LHCN-M2 (cell line): ENCODE measurements around the gene CDKAL1. TPM values are rescaled to one million over a fixed set of nuclear protein-coding genes. Genes with fewer than 3 reads are reported as not detected.
"Not testable (repeated sequence)": the region's sequence is repeated elsewhere in the genome, so short reads cannot be mapped to it uniquely, and the experiment has no call there.

ENCODE experiments used
- DNase-seq: peaks from one replicate; pipeline ENCODE4 v3.0.0-alpha.2; 2012; ENCODE audit warnings: low read depth
- total RNA-seq: library from RNA; depleted of rRNA; stranded (reverse); fragments of >200 nt; gene quantifications from 2 replicates; pipeline ENCODE4 v1.2.3, GENCODE V29; 2014

The CDKAL1 gene
- total RNA-seq, 1 experiment from 2014 or later = 17.9 TPM

DNA sequence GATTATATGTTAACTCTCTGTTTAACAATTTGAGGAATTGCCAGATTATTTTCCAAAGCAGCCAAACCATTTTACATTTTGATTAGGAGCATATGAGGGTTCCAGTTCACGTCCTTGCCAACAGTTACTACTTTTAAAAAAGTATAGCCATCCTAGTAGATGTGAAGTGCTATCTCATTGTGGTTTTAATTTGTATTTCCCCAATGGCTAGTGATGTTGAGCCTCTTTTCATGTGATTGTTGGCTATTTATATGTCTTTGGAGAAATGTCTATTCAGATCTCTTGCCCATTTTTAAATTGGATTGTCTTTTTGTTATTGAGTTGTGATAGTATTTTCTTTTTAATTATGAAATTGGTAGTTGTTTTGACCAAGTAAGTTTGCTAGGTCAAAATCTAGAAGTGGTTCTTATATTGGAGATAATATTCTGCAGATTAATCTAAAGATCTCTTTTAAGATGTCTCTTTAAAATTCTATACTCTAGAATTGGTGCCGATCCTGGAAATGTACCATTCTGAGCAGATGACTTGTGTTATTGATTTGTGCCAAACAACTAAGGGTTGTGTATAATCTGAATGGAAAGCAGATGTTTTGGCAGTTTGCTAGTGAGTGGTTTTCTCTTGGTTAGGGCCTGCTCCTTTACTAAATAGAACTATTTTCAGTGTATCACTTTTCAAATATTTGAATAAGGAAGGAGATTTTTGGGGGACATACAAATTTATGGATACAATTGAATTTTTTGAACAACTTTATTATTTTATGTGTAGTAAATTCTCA, 99.5 kb downstream of the CDKAL1 start:
- no peak for DNase-seq

DNA sequence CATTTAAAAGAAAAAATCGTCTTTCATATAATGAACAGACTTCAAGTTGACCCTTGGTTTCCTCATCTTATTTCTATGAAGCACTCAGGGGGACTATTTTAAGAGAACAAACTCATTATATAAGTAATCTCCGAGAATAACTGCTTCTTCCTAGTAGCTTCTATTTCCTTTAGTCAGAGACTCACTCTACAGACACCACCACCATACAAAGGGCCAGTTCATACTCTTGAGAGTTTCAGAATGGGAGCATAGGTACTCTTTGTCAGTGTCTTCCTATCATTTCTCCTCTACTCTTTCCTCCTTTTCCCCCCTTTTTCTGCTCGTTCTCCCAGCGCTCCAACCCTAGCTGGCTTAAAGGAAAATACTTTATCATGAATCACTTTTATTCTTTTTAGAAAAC, 104.9 kb downstream of the CDKAL1 start:
- no peak for DNase-seq

DNA sequence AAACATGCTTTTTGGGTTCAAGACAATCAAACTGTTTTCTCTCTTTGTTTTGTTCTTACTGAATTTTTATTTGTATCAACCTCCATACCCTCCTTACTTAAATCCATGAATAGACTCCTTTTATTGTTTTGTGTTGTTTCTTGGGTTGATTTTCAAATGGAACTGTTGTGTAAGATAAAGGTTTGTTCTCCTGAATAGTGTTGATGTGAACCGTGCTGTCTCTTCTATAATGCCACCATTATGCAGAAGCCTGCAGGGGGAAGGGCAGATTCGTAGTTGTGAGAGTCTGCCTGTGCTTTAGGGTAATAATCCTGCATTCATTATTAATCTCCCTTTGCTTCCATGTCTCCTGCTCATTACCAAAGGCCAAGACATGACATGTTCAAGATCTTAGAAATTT, 105.9 kb downstream of the CDKAL1 start:
- DNase-seq = no peak

DNA sequence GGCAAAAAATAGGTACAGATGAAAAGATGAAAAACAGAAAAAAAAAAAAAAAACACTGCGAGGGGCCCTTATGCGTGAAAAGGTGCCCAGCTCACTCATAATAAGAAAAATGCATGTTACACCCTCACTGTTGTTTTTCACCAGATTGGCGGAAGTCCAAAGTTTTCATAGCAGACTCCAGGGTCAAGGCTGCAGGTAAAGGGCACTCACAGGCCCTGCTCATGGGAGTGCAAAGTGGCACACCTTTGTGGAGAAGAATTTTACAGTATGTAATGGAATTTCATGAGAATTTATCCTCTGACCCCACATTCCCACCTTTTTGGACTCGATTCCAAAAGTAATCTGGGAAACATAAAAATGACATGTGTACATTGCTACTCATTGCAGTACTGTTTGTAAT, 108.2 kb downstream of the CDKAL1 start:
- DNase-seq = no peak

- DNase-seq = peak; percentile 14
Measured at GRCh38 chr6:20644667-20645370, 110.6 kb downstream of the CDKAL1 start.

DNA sequence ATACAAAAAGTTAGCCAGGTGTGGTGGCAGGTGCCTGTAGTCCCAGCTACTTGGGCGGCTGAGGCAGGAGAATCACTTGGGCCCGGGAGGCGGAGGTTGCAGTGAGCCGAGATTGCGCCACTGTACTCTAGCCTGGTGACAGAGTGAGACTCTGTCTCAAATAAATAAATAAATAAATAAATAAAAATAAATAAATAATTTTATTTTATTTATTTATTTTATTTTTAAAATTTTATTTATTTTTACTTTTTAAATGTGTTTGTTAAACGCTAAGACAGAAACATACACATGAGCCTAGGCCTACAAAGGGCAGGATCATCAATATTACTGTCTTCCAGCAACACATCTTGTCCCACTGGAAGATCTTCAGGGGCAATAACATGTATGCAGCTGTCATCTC, 111.3 kb downstream of the CDKAL1 start:
- DNase-seq = not testable (repeated sequence)

- no peak for DNase-seq
Measured at GRCh38 chr6:20647585-20647984, 113.3 kb downstream of the CDKAL1 start.

DNA sequence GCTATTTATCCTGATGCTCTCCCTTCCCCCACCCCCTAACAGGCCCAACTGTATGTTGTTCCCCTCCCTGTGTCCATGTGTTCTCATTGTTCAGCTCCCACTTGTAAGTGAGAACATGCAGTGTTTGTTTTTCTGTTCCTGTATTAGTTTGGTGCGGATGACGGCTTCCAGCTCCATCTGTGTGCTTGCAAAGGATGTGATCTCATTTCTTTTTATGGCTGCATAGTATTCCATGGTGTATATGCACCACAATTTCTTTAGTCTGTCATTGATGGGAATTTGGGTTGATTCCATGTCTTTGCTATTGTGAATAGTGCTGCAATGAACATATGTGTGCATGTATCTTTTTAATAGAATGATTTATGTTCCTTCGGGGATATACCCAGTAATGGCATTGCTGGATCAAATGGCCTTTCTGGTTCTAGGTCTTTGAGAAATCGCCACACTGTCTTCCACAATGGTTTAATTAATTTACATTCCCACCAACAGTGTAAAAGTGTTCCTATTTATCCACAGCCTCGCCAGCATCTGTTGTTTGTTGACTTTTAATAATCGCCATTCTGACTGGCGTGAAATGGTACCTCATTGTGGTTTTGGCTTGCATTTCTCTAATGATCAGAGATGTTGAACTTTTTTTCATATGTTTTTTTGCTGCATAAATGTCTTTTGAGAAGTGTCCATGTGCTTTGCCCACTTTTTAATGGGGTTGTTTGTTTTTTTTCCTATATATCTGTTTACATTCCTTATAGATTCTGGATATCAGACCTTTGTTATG, 115.6 kb downstream of the CDKAL1 start:
- DNase-seq = not testable (repeated sequence)

GRCh38 chr6:20652299-20653084, 118.2 kb downstream of the CDKAL1 start:
- DNase-seq = no peak

GRCh38 chr6:20653085-20653479, 118.8 kb downstream of the CDKAL1 start:
- DNase-seq = no peak

- DNase-seq = no peak
Measured at GRCh38 chr6:20655317-20655716, 121.1 kb downstream of the CDKAL1 start.

DNA sequence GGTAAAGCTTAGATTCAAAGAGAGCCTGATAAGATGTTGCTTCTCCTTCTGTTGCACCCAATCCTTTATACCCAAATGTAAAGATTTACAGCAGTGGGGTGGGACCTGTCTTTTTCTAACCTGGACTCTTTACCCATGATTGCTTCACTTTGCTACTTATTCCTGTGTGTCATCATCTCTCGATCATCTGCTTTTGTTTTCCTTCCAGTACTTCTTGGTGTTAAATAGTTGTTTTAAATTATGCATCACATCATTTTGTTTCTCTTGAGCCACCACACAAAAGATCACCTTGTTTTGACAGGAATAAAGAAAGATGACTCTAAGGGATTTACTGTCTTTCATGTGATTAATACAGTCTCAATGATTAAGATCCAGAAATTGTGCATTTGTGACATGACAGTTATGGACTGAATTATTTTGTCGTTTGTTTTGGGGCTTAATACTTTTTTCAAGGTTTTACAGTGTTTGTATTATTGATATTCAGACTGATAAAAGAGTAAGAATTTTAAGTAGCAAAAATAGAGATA, 123.1 kb downstream of the CDKAL1 start:
- DNase-seq = no peak

DNA sequence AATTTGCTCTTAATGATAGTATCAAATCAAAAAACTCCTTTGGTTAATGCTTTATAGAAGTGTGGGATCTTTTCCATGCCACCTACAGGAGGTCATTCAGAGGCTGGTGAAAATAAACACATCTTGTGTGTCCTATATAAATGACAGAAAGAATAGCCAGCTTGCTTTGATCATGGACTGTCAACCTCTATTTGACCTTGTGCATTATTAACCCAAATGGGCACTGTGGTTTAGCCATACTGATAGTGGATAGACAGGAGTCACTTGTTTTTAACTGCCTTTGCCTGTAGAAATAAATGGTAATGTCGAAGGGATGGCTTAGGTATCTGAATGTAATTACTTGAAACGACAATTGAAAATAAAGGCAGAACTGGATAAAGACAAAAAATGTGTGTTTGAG, 123.8 kb downstream of the CDKAL1 start:
- no peak for DNase-seq

DNA sequence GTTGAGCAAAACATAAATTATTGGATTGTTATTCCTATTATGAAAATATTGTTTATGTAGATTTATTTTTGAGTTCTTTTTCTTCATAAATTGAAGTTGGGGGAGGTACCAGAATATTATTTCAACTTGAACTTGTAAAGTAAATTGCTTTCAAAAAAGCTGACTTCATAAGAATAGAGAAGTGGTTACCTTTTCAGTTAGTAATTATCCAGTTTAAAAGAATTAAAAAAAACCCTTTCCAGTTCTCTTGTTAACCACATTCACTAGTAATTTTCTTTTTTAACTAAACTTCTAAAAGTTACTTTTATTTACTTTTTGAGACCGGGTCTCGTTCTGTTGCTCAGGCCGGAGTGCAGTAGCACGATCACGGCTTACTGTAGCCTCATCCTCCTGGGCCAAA, 124.3 kb downstream of the CDKAL1 start:
- DNase-seq = no peak

DNA sequence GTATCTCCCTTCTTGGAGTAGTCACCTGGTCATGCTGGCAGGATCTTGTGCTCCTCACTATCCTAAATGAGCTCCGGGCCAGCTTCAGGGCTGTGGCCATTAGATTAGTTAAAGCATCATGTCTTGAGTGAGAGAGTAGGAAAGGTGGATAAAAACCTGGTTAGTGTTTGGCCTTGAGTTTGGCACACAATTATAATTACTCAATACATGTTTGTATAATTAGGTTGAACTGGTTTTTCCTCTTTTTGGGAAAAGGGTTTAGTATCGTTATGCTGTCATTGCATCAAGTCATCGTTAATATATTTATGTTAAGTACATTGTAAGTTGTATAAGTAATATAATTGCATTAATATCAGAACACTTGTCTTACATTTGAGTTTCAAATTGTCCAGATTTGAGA, 126.3 kb downstream of the CDKAL1 start:
- no peak for DNase-seq

DNA sequence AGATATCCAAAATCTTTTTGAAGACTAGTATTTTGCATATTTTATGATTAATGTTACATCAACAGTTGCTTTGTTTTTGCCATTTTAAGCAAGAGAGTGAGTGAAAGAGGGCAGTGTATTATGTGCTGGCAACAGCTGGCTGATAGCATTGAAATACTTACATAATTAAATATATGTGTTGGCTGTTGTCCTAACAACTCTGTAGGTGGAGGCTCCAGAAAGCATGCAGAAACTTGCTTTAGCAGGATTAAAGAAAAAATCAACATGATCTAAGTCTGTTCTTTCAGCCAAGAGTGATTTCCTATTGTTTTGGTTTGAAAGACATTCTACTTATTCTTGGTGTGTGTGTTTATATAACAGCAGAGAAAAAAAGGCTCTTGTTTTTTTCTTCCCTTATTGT, 127.5 kb downstream of the CDKAL1 start:
- DNase-seq = peak; percentile 41

GRCh38 chr6:20664250-20664649, 130.0 kb downstream of the CDKAL1 start:
- no peak for DNase-seq

DNA sequence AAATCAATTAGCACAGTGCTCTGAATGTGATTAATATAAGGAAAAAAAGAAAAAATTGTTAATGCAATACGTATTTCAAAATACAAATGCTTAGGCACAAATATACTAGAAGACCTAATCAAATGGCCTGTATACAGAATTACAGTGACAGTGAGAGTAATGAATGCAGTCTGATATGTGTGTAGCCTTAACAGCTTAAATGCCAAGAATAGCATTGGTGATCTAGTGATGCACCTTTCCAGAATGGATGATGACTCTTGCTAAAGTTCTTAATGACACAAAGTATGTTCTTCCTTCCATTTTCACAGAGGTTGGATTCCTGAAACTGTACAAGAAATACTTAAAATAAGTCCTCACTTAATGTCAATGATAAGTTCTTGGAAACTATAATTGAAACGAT, 131.0 kb downstream of the CDKAL1 start:
- no peak for DNase-seq

DNA sequence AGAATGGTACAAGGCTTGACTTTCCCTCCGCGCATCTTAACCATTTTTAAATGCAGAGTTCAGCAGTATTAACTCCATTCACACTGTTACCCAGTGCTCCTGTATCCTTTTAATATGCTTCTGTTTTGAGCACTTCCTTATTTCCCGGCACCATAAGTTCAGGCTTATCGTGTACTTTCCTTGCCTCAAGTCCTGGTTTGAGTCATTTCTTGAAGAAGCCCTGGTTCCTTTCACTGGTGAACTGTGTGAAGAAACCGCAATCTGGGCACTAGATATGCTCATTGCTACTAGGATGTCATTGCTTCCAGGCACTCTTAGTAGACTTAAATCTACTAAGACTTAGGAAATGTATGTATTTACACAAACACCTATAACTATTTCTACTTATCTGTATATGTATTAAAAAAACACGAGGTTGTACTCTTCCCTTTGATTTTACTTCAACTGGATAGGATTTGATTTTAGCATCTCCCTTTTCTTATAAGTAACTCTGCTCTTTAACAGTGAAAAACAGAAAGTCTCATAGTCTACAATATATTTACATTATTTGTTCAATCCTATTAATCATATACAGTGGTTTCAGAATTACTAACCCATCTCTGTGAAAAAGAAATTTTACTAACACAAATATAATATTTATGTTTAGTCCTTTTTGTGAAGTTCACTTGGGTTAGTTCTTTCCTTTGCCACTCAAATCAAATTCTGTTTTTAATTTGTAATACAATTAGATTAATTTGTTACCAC, 135.5 kb downstream of the CDKAL1 start:
- no peak for DNase-seq

- no peak for DNase-seq
Measured at GRCh38 chr6:20670750-20671149, 136.5 kb downstream of the CDKAL1 start.

GRCh38 chr6:20672038-20672437, 137.8 kb downstream of the CDKAL1 start:
- DNase-seq = no peak
